DMS79 treated with DMSO at 0.1 percent for 48 hours (cell line): ENCODE measurements around the gene ANO2.

ENCODE experiments used
- DNase-seq: peaks from one replicate; lab custom pipeline; 2025; lab: John Stamatoyannopoulos, UW

Gene ANO2

GRCh38 chr12:5581019-5581418 is 364.0 kb downstream of the ANO2 start:
- DNase-seq, result no peak

GRCh38 chr12:5578775-5579174 is 366.3 kb downstream of the ANO2 start:
- no peak for DNase-seq

DNA sequence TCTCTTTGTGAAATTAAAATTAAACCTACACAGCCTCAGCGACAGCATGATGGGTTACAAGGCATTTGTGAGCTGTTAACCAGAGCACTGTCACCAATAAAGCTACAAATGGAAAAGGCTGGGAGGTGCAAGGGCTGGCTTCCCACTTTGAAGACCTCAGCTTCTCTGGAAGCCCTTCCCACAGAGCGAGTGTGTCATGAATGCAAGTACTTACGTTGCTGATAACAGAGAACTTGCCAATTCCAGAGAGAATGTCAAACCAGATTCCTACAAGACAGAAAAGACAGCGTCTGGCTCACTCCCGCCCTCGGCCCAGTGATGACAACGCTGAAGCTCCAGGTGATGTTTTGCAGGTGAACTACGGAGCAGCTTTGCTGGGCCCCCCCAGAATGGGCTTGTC is 367.3 kb downstream of the ANO2 start:
- DNase-seq, result no peak

DNA sequence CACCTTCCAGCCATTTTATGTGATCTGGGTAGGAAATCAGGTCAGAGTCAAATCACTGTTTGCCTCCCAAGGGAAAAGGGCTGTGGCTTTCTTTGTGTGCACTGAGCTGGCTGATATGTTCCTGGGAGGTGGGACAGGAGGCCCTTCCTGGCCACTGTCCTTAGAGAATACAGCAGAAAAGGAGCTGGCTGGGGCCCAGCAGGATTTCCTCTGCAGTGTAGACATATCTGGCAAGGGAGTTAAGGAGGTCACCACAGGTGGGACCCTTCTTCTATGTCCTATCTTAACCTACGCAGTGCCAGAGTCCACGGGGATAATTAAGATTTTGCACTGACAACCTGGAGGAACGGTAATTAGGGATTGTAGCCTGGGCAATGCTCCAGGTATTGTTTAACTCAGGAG is 367.8 kb downstream of the ANO2 start:
- peak; percentile 23 for DNase-seq

DNA sequence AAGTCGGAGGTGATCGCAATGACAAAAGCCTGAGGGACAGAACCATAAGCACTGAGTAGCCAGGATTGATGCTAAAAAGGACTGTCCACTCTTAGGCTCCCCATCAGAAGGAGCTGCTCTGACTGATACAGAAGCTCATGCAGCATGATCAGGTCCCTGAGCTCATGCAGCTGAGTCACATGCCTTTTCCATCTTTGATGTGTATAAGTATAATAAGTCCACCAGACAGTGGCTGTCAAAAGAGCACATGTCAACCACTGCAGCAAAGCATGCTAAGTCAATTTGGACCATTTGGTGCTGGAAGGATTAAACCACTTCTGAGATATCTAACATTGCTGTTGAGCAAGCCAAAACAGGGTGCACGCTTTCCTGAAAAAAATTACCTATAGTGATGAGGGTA is 369.1 kb downstream of the ANO2 start:
- no peak for DNase-seq

DNA sequence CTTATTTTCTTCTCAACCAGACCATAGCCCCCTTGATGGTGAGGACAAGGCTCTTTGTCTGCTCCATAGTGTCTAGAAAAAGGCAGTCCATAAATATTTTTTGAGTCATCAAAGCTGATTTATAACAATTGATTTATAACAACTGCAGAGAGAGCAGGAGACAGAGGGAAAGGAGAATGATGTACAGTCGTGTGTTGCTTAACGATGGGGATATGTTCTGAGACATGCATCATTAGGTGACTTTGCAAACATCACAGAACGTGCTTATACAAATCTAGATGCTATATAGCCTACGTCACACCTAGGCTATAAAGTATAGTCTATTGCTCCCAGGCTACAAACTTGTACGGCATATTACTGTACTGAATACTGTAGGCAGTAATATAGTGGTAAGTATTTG is 369.8 kb downstream of the ANO2 start:
- no peak for DNase-seq

- no peak for DNase-seq
Observed at GRCh38 chr12:5573390-5573789, 371.7 kb downstream of the ANO2 start.

DNA sequence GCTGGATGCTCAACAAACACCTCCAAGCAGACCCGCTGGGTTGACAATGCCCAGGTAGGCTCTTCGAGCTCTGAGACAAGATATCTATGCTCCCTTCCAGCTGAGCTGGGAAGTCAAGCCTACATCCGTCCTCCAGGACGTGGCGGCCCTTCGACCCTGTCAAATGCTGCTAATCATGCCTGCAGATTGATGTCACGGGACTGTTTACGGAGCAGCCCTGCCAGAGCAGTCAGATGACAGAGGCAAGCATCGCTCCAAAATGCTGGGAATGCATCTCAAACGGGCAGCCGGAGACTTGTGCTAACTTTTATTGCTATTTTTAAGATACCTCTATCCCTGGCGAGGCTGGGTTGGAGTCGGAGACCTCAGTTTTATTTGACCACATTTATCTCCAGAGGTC is 373.9 kb downstream of the ANO2 start:
- DNase-seq, result no peak

GRCh38 chr12:5570416-5570815 is 374.6 kb downstream of the ANO2 start:
- no peak for DNase-seq

- no peak for DNase-seq
Observed at GRCh38 chr12:5568325-5568981, 376.6 kb downstream of the ANO2 start.

- peak; percentile 41 for DNase-seq
Observed at GRCh38 chr12:5567016-5567725, 377.9 kb downstream of the ANO2 start.

DNA sequence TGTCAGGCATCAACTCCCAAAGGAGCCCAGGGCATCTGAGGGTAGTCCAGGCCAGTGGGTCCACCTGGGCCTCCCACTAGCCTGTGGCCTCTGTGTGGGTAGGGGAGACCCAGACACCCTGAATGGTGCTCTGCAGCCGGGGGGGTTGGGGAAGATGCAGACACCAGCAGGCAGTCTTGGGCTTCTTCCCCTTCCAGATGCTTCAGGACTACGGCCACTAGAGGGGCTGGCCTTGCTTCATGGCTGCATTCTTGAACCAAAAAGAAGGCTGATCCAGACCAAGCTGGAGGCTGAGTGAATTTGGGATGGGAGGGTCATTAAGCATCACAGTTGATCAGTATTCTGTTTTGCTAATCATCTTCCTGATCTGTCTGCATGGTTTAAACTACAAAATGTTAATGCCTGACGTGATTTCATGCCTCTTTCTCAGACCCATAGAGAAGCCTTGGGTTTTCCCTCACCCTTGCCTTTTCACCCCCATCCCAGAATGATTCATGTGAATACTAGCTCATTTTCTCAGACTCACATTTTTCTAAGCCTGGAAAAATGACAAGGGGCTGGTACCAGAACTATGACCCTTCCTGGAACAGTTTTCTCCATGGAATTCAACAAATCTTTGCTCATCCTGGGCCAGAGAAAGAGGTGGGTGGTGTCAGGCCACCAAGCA is 379.0 kb downstream of the ANO2 start:
- no peak for DNase-seq

- no peak for DNase-seq
Observed at GRCh38 chr12:5562581-5562980, 382.5 kb downstream of the ANO2 start.

GRCh38 chr12:5561846-5562245 is 383.2 kb downstream of the ANO2 start:
- DNase-seq, result no peak

GRCh38 chr12:5561057-5561456 is 384.0 kb downstream of the ANO2 start:
- no peak for DNase-seq

GRCh38 chr12:5560265-5560664 is 384.8 kb downstream of the ANO2 start:
- DNase-seq, result no peak

DNA sequence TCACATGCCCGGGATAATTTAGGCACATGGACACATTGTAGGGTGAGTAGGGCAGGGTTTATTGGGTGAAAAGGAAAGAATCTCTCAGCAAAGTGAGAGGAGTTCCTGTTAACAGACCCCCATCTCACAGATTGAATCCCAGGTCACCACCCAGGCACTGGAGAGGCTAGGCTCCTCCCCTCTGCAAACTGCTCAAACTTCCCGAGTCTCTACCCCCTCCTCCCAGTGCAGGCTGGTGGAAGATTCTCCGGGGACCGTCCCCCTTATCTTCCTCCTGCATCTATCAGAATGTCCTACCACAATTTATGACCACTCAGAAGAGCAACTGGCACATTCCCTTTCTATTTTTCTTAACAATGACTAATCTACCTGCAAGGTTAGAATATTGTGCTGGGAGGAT is 387.2 kb downstream of the ANO2 start:
- DNase-seq, result no peak

GRCh38 chr12:5556946-5557673 is 387.9 kb downstream of the ANO2 start:
- no peak for DNase-seq

DNA sequence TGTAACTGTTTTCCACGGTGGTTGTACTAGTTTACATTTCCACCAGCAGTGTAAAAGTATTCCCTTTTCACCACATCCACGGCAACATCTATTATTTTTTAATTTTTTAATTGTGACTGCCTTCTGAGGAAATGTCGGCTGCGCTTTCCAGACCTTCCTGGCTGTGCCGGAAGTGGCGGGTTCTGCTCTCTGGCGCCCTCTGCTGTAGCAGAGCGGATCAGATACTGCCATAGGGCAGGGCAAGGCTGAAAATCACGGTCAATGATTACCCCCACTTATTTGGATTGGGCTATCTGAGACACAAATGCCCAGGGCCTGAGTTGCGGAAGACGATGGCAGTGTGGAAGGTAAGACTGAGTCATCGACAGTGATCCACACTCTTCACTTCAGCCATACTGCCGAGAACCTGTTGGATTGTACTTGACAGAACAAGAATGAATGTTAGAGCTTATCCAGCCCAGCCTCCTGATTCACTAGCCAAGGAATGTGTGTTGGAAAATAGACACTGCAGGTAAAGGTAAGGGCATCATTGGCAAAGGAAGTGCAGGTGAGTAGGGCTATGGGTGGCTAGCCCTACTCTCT is 388.9 kb downstream of the ANO2 start:
- DNase-seq, result no peak

GRCh38 chr12:5554711-5555110 is 390.3 kb downstream of the ANO2 start:
- DNase-seq, result no peak

DNA sequence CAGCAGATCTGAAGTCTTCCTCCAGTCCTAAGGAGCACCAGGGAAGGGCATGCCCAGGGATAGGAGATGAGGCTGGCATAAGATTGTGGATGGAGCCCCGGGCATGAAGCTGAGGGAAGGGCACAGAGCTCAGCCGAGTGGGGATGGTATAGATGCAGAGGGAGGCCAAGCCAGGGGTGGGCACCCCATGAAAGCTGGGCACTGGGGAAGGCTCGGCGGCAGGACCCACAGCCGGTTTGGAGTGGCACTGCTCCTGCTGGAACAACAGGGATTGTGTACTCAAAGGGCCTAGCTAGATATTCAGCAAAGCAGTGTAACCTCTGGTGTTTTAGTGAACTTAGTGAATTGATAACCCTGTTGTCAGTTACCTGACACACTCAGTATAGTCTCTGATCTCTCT is 396.0 kb downstream of the ANO2 start:
- no peak for DNase-seq
